ENCODE results near the gene MSLN.

Gene MSLN

GRCh38 chr16:787978-788398 lies 27.5 kb downstream of the MSLN start, which contains the start of gene RPUSD1:
Gene RPUSD1, minus strand, starts transcription at chr16:788381. Its CDS starts 644 bp downstream, at chr16:787737.
- no peak for TF ChIP-seq CTCF (IDR thresholded peaks at IDR 0.05; ENCODE audit: low read depth, low read length)

GRCh38 chr16:788399-789126 lies 28.0 kb downstream of the MSLN start, which contains the start of gene CHTF18:
Gene CHTF18, plus strand, starts transcription at chr16:788620. Its CDS starts 65 bp downstream, at chr16:788685.
- TF ChIP-seq CTCF (IDR thresholded peaks at IDR 0.05; ENCODE audit: low read depth, low read length), result no peak

More at GRCh38 chr16:787978-788398, 27.5 kb downstream of the MSLN start, which contains the start of gene RPUSD1:
- DNase-seq (ENCODE audit: extremely low read depth, low read depth), result no peak

GRCh38 chr16:789191-789850 lies 28.8 kb downstream of the MSLN start:
- TF ChIP-seq CTCF (IDR thresholded peaks at IDR 0.05; ENCODE audit: low read depth, low read length), result no peak
- no peak for DNase-seq (ENCODE audit: extremely low read depth, low read depth)

More at GRCh38 chr16:788399-789126, 28.0 kb downstream of the MSLN start, which contains the start of gene CHTF18:
- peak; percentile 77 for DNase-seq (ENCODE audit: extremely low read depth, low read depth)

GRCh38 chr16:790086-790485 lies 29.6 kb downstream of the MSLN start:
- TF ChIP-seq CTCF (IDR thresholded peaks at IDR 0.05; ENCODE audit: low read depth, low read length), result no peak
- no peak for DNase-seq (ENCODE audit: extremely low read depth, low read depth)

- no peak for DNase-seq (ENCODE audit: extremely low read depth, low read depth)
- no peak for TF ChIP-seq CTCF (IDR thresholded peaks at IDR 0.05; ENCODE audit: low read depth, low read length)
These were observed 30.6 kb downstream of the MSLN start for GRCh38 chr16:791131-791530.

- no peak for DNase-seq (ENCODE audit: extremely low read depth, low read depth)
- TF ChIP-seq CTCF (IDR thresholded peaks at IDR 0.05; ENCODE audit: low read depth, low read length), result no peak
These were observed 31.9 kb downstream of the MSLN start for GRCh38 chr16:792221-792995.
